H1 (cell line): Measurements from ENCODE around the gene NDUFS8. TPM values are rescaled to one million over a fixed set of nuclear protein-coding genes. Genes with fewer than 3 reads are reported as not detected.

Experiments
- CTCF ChIA-PET: fragments of 300-600 bp; sonication (Branson Sonifier 250); formaldehyde crosslinking; loops from one replicate; lab custom pipeline; 2021; ENCODE audit not compliant: partially characterized antibody; lab: Charles Lee
- POLR2A ChIA-PET: fragments of 300-600 bp; sonication (Branson Sonifier 250); formaldehyde crosslinking; loops from one replicate; lab custom pipeline; 2021; ENCODE audit warnings: inconsistent platforms; ENCODE audit not compliant: partially characterized antibody; lab: Charles Lee
- DNase-seq, 2 experiments: peaks; one replicate each; pipeline versions ENCODE4 v3.0.0 to v3.0.0-alpha.2; 2010 to 2022; ENCODE audit warnings: low spot score in 2 of 2, low read depth in 1 of 2, mixed read lengths in 1 of 2
- FAIRE-seq: peaks from 2 replicates; lab custom pipeline; 2011; peaks lifted over from hg19 to GRCh38; lab: Jason Lieb, UNC
- H2AFZ ChIP-seq: 2 replicates; pipeline ENCODE4 v1.8.1; 2012; ENCODE audit warnings: low read length, inconsistent platforms
- H2AK5ac ChIP-seq: 2 replicates; pipeline ENCODE4 v1.6.1; 2013; ENCODE audit warnings: low read depth, low read length
- H2BK120ac ChIP-seq: replicated peaks from 2 replicates; pipeline ENCODE3; 2013; ENCODE audit warnings: low read depth, low read length, inconsistent platforms
- H2BK12ac ChIP-seq: 2 replicates; pipeline ENCODE4 v1.6.1; 2013; ENCODE audit warnings: low read depth, low read length
- H2BK15ac ChIP-seq: 2 replicates; pipeline ENCODE4 v1.6.1; 2013; ENCODE audit warnings: low read length
- H2BK20ac ChIP-seq: 2 replicates; pipeline ENCODE4 v1.6.1; 2013; ENCODE audit warnings: low read length
- H2BK5ac ChIP-seq: 2 replicates; pipeline ENCODE4 v1.6.1; 2013; ENCODE audit warnings: low read depth, low read length
- H3K14ac ChIP-seq: 2 replicates; pipeline ENCODE4 v1.6.1; 2013; ENCODE audit warnings: inconsistent platforms; ENCODE audit not compliant: insufficient read length
- H3K18ac ChIP-seq: 2 replicates; pipeline ENCODE4 v1.6.1; 2013; ENCODE audit warnings: low read length; ENCODE audit errors: extremely low read depth
- H3K23ac ChIP-seq: 2 replicates; pipeline ENCODE4 v1.6.1; 2013; ENCODE audit warnings: inconsistent platforms; ENCODE audit not compliant: insufficient read length
- H3K23me2 ChIP-seq: 2 replicates; pipeline ENCODE4 v1.6.1; 2013; ENCODE audit warnings: low read depth, low read length
- H3K27ac ChIP-seq: 2 replicates; pipeline ENCODE4 v1.6.1; 2011; ENCODE audit warnings: low read depth, low read length, inconsistent platforms
- H3K27me3 ChIP-seq, 4 experiments: replicated peaks in 1 of 4; 1 replicate in 1 of 4; 2 replicates in 3 of 4; pipeline versions ENCODE4 v1.6.1 to v1.8.1; 2011 to 2013; ENCODE audit warnings: low read length in 3 of 4, mild to moderate bottlenecking in 3 of 4, inconsistent platforms in 2 of 4, mixed read lengths in 2 of 4, moderate library complexity in 1 of 4; ENCODE audit not compliant: control insufficient read depth in 3 of 4, insufficient read depth in 3 of 4; ENCODE audit errors: extremely low read depth in 1 of 4
- H3K36me3 ChIP-seq, 4 experiments: 2 replicates each; pipeline versions ENCODE4 v1.6.1 to v1.8.1; 2011 to 2013; ENCODE audit warnings: mild to moderate bottlenecking in 4 of 4, low read length in 3 of 4, moderate library complexity in 2 of 4, control low read depth in 1 of 4, inconsistent platforms in 1 of 4; ENCODE audit not compliant: insufficient read depth in 4 of 4, control insufficient read depth in 2 of 4
- H3K4ac ChIP-seq: replicated peaks from 2 replicates; pipeline ENCODE3; 2013; ENCODE audit warnings: low read length, low read depth, mixed read lengths, inconsistent platforms; ENCODE audit not compliant: insufficient read length
- H3K4me1 ChIP-seq, 4 experiments: replicated peaks in 1 of 4; 1 replicate in 1 of 4; 2 replicates in 3 of 4; pipeline versions ENCODE4 v1.6.1 to v1.8.1; 2011 to 2013; ENCODE audit warnings: low read length in 3 of 4, inconsistent platforms in 2 of 4, mixed read lengths in 1 of 4; ENCODE audit not compliant: insufficient read depth in 4 of 4, control insufficient read depth in 3 of 4
- H3K4me2 ChIP-seq, 2 experiments: 2 replicates each; pipeline versions ENCODE4 v1.6.1 to v1.8.1; 2011 to 2013; ENCODE audit warnings: low read depth in 2 of 2, low read length in 2 of 2, control low read depth in 1 of 2, inconsistent platforms in 1 of 2, mild to moderate bottlenecking in 1 of 2; ENCODE audit not compliant: insufficient read depth in 1 of 2
- H3K4me3 ChIP-seq, 4 experiments: fragments of 200-600, 300-600 bp in 1 of 4; sonication (generic), shearing (Covaris generic), sonication (Bioruptor Twin) in 1 of 4; 2 replicates each; pipeline versions ENCODE4 v1.5.1 to v1.8.1; 2011 to 2016; ENCODE audit warnings: low read length in 4 of 4, low read depth in 3 of 4, control low read depth in 2 of 4, inconsistent platforms in 2 of 4, mild to moderate bottlenecking in 2 of 4, mixed read lengths in 1 of 4, moderate library complexity in 1 of 4; ENCODE audit not compliant: insufficient read depth in 2 of 4; ENCODE audit errors: extremely low read depth in 1 of 4
- H3K56ac ChIP-seq: replicated peaks from 2 replicates; pipeline ENCODE3; 2013; ENCODE audit warnings: low read depth, mild to moderate bottlenecking, mixed read lengths, low read length, inconsistent platforms; ENCODE audit not compliant: insufficient read length
- H3K79me1 ChIP-seq: 2 replicates; pipeline ENCODE4 v1.6.1; 2013; ENCODE audit warnings: low read depth, low read length, control low read depth
- H3K79me2 ChIP-seq, 2 experiments: 2 replicates each; pipeline versions ENCODE4 v1.6.1 to v1.8.1; 2012 to 2013; ENCODE audit warnings: low read length in 2 of 2, mild to moderate bottlenecking in 2 of 2, inconsistent platforms in 1 of 2; ENCODE audit not compliant: insufficient read depth in 2 of 2, control insufficient read depth in 1 of 2
- H3K9ac ChIP-seq, 4 experiments: replicated peaks in 1 of 4; 1 replicate in 1 of 4; 2 replicates in 3 of 4; pipeline versions ENCODE4 v1.6.1 to v1.8.1; 2011 to 2013; ENCODE audit warnings: low read depth in 3 of 4, low read length in 3 of 4, control low read depth in 2 of 4, mild to moderate bottlenecking in 2 of 4, moderate library complexity in 2 of 4, inconsistent platforms in 1 of 4; ENCODE audit errors: extremely low read depth in 1 of 4
- H3K9me3 ChIP-seq, 2 experiments: 2 replicates each; pipeline versions ENCODE4 v1.6.1 to v1.8.1; 2012 to 2013; ENCODE audit warnings: mild to moderate bottlenecking in 2 of 2, moderate library complexity in 2 of 2, control low read depth in 1 of 2, inconsistent platforms in 1 of 2, low read depth in 1 of 2, low read length in 1 of 2, mixed read lengths in 1 of 2; ENCODE audit not compliant: insufficient read depth in 2 of 2
- H4K20me1 ChIP-seq, 2 experiments: replicated peaks in 1 of 2; 2 replicates each; pipeline versions ENCODE3 to v1.8.1; 2011 to 2013; ENCODE audit warnings: inconsistent platforms in 2 of 2, low read length in 2 of 2, mild to moderate bottlenecking in 1 of 2; ENCODE audit not compliant: insufficient read depth in 2 of 2, control insufficient read depth in 1 of 2
- H4K5ac ChIP-seq: 2 replicates; pipeline ENCODE4 v1.6.1; 2013; ENCODE audit warnings: low read length, low read depth, mixed read lengths, inconsistent platforms; ENCODE audit not compliant: insufficient read length
- H4K8ac ChIP-seq: 2 replicates; pipeline ENCODE4 v1.8.0; 2013; ENCODE audit warnings: mild to moderate bottlenecking, moderate library complexity, low read length, inconsistent platforms; ENCODE audit not compliant: insufficient read depth; ENCODE audit errors: extremely low read depth
- H4K91ac ChIP-seq: replicated peaks from 2 replicates; pipeline ENCODE3; 2013; ENCODE audit warnings: low read length, mixed read lengths, inconsistent platforms; ENCODE audit not compliant: insufficient read length
- ASH2L ChIP-seq: fragments of 200-600, 300-600 bp; sonication (generic); IDR thresholded peaks from one replicate; pipeline ENCODE4 v1.7.1; 2017; ENCODE audit warnings: low read length
- EZH2 ChIP-seq: fragments of 200-600 bp; sonication (generic); IDR thresholded peaks from 2 replicates; pipeline ENCODE4 v1.7.1; 2012; ENCODE audit warnings: low read depth, mild to moderate bottlenecking, moderate library complexity, low read length, inconsistent platforms; ENCODE audit not compliant: severe bottlenecking
- JUN ChIP-seq: IDR thresholded peaks from 2 replicates; pipeline ENCODE4 v1.6.1; 2011; ENCODE audit warnings: low read depth, mild to moderate bottlenecking, improper control_type of control experiment, low read length
- KDM1A ChIP-seq: fragments of 200-600, 300-600 bp; sonication (generic); IDR thresholded peaks from 2 replicates; pipeline ENCODE4 v1.7.1; 2016; ENCODE audit warnings: mild to moderate bottlenecking, low read length, borderline replicate concordance
- MAFK ChIP-seq: IDR thresholded peaks from 2 replicates; pipeline ENCODE4 v1.6.1; 2012; ENCODE audit warnings: low read depth, mild to moderate bottlenecking, improper control_type of control experiment, low read length
- RXRA ChIP-seq: IDR thresholded peaks from 2 replicates; pipeline ENCODE4 v1.6.1; 2011; ENCODE audit warnings: low read depth, mild to moderate bottlenecking, low read length, moderate library complexity; ENCODE audit not compliant: insufficient read depth
- SP2 ChIP-seq: IDR thresholded peaks from 2 replicates; pipeline ENCODE4 v1.6.1; 2012; ENCODE audit warnings: mild to moderate bottlenecking, low read length, inconsistent platforms
- WGBS, 2 experiments: shearing (Covaris generic) in 1 of 2; methylation state at CpG; one replicate each; pipeline versions ENCODE4 v1.1.6 to v1.1.7; 2013 to 2015; ENCODE audit warnings: low lambda C conversion rate in 2 of 2, mixed read lengths in 2 of 2, inconsistent platforms in 1 of 2, low coverage in 1 of 2, missing lambda C conversion rate in 1 of 2; ENCODE audit not compliant: insufficient replicate concordance in 2 of 2, insufficient coverage in 1 of 2, insufficient read length in 1 of 2; ENCODE audit errors: extremely low coverage in 1 of 2, missing lambda C conversion rate in 1 of 2; 5-methylcytosine and 5-hydroxymethylcytosine counted together
- polyA plus RNA-seq, 7 experiments: library from polyadenylated mRNA; depleted of rRNA in 3 of 7; stranded (reverse) in 5 of 7; unstranded in 2 of 7; fragments of >200 nt in 5 of 7; fragments of 200-250 nt in 2 of 7; gene quantifications; 1 replicate in 5 of 7; 2 replicates in 1 of 7; 4 replicates in 1 of 7; pipeline versions ENCODE4 v1.2.1 to v1.2.3, GENCODE V29; 2011 to 2013; ENCODE audit warnings: missing spikeins in 2 of 7, mixed read lengths in 2 of 7
- total RNA-seq: library from RNA; stranded (reverse); fragmentation: NEBNext Ultra II Directional; extraction: Animal tissue kit (Norgen Biotek cat#: 25700); gene quantifications from 2 replicates; pipeline ENCODE4 v1.2.1, GENCODE V29; 2021
- TF ChIP-seq, protein P1 (sequence below): IDR thresholded peaks from 2 replicates; pipeline ENCODE4 v1.6.1; 2012; ENCODE audit warnings: inconsistent platforms
- TF ChIP-seq, protein P2 (sequence below): IDR thresholded peaks from 2 replicates; pipeline ENCODE4 v1.6.1; 2011; ENCODE audit warnings: low read length, improper control_type of control experiment

Gene NDUFS8
- total and polyA plus RNA-seq, 2 of the 8 experiments (the other 6 are each of a cell fraction or from before 2014, with no cell fraction given) = 182 to 291 TPM

DNA sequence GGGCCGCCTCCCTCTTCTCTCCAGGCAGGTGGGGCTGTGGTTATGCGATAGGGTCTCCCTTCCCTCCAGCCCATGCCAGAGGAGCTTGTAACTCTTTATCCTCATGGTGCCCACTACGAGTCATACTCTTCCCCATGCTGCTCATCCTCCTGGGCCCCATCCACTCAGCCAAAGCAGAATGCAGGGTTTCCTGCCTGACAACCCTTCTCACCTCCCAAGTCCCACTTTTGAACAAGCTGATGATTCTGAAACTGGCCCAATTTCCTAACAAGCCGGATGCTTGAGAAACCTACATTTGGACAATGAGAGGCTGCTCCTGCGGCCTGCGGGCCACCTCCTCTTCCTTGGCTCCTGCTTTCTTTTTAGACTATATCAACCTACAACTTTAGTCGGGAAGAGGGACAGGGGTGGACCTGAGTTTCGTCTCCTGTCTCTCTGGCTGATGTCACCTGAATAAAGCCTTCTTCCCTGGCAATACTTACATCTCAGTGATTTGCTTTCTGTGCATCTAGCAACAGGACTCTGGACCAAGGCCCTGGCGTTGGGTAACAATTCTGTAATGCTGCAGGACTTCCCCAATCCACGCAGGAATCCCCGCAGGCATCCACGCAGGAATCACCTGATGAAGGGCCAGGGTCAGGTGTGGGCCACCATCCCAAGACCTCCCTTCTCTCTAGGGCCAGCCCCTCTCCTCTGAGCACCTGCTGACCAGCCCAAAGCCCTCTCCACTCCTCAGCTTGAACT is 1.5 kb upstream of the NDUFS8 start:
- H3K36me3 ChIP-seq = peaks cover 2 to 13% (median 11%) of the 10 kb centered on the region in 4 experiments; a peak in 7 of 8 replicates
- ChIA-PET CTCF (interaction anchor here (0.6 to 1.1 kb wide), 2 partner anchors 9 to 130 kb away, joined by 3 read pairs; no protein-coding TSS in a partner anchor), POLR2A (interaction anchor here (0.6 to 16.6 kb wide), 5 partner anchors 9 to 184 kb away, joined by 3 to 183 read pairs (median 4); partner anchors contain the start of gene TCIRG1)
- 0 out of 2 replicates have a peak overlapping the region, but pooled peaks have one; percentile 54 for H2AK5ac ChIP-seq
- no peak overlapping the region for H3K27ac ChIP-seq
- peaks cover 0 to 5% of the 10 kb centered on the region in 2 experiments for H4K20me1 ChIP-seq
- peak overlapping the region; percentile 70 to 76 for H3K4me2 ChIP-seq
- no peak for FAIRE-seq
- H3K9me3 ChIP-seq = no peaks in the 10 kb centered on the region
- H2BK120ac ChIP-seq = no peak overlapping the region
- H2BK15ac ChIP-seq = peak overlapping the region; percentile 81; the same call in 1 of the 2 replicates
- H4K5ac ChIP-seq = no peak overlapping the region
- no peak overlapping the region for H3K18ac ChIP-seq
- H3K9ac ChIP-seq = peak overlapping the region in 1 of 4 experiments; percentile 48; a peak in 2 of 7 replicates
- H4K91ac ChIP-seq = no peak overlapping the region
- H4K8ac ChIP-seq = peak overlapping the region; percentile 31; the same call in 1 of the 2 replicates
- H3K4me1 ChIP-seq = peaks cover 0 to 8% (median 6%) of the 10 kb centered on the region in 4 experiments; a peak in 5 of 7 replicates
- no peak overlapping the region for H3K23ac ChIP-seq
- no peak overlapping the region for H2AFZ ChIP-seq
- no peak overlapping the region for H3K14ac ChIP-seq
- H2BK5ac ChIP-seq = 0 out of 2 replicates have a peak overlapping the region, but pooled peaks have one; percentile 71
- 93% methylated on average over 12 of the region's 12 CpGs; no CpG with 5 or more reads in 1 of the 2 experiments for WGBS, 2 experiments
- peak overlapping the region in 2 of 4 experiments; percentile 5 to 82; a peak in 2 of 8 replicates for H3K4me3 ChIP-seq
- no peak for DNase-seq
- H3K23me2 ChIP-seq = peaks cover 3% of the 10 kb centered on the region; the same call in 1 of the 2 replicates
- H3K56ac ChIP-seq = no peak overlapping the region
- H2BK12ac ChIP-seq = no peak overlapping the region
- H3K79me2 ChIP-seq = peaks cover 0 to 22% of the 10 kb centered on the region in 2 experiments; a peak in 2 of 4 replicates
- peaks cover 11% of the 10 kb centered on the region for H3K79me1 ChIP-seq
- no peaks in the 10 kb centered on the region for H3K27me3 ChIP-seq
- 0 out of 2 replicates have a peak overlapping the region, but pooled peaks have one; percentile 67 for H2BK20ac ChIP-seq
- no peak overlapping the region for H3K4ac ChIP-seq
- TF ChIP-seq, protein P1, sequence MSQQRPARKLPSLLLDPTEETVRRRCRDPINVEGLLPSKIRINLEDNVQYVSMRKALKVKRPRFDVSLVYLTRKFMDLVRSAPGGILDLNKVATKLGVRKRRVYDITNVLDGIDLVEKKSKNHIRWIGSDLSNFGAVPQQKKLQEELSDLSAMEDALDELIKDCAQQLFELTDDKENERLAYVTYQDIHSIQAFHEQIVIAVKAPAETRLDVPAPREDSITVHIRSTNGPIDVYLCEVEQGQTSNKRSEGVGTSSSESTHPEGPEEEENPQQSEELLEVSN = no peak
- TF ChIP-seq RXRA (no peak), MAFK (no peak), JUN (no peak), ASH2L (no peak), EZH2 (no peak), SP2 (no peak), KDM1A (no peak)
- TF ChIP-seq, protein P2, sequence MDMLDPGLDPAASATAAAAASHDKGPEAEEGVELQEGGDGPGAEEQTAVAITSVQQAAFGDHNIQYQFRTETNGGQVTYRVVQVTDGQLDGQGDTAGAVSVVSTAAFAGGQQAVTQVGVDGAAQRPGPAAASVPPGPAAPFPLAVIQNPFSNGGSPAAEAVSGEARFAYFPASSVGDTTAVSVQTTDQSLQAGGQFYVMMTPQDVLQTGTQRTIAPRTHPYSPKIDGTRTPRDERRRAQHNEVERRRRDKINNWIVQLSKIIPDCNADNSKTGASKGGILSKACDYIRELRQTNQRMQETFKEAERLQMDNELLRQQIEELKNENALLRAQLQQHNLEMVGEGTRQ = no peak
